IPS-20b (cell line): Measurements from ENCODE around the gene PRTG.

Experiments
- H3K27ac ChIP-seq: one replicate; pipeline ENCODE4 v1.5.1; 2013; ENCODE audit warnings: low read length
- H3K27me3 ChIP-seq: 2 replicates; pipeline ENCODE4 v1.6.1; 2013; ENCODE audit warnings: mild to moderate bottlenecking, low read length, inconsistent platforms; ENCODE audit not compliant: insufficient read depth
- H3K36me3 ChIP-seq: 2 replicates; pipeline ENCODE4 v1.6.1; 2013; ENCODE audit warnings: low read depth, mild to moderate bottlenecking, inconsistent platforms, low read length, moderate library complexity; ENCODE audit not compliant: insufficient read depth
- H3K4me1 ChIP-seq: 2 replicates; pipeline ENCODE4 v1.6.1; 2013; ENCODE audit warnings: mild to moderate bottlenecking, control low read depth, inconsistent platforms, low read length, moderate library complexity; ENCODE audit not compliant: insufficient read depth
- H3K4me3 ChIP-seq: 2 replicates; pipeline ENCODE4 v1.5.1; 2013; ENCODE audit warnings: mild to moderate bottlenecking, low read length, inconsistent platforms
- H3K9ac ChIP-seq: 2 replicates; pipeline ENCODE4 v1.6.1; 2013; ENCODE audit warnings: low read depth, mild to moderate bottlenecking, inconsistent platforms, low read length, moderate library complexity
- H3K9me3 ChIP-seq: 2 replicates; pipeline ENCODE4 v1.6.1; 2013; ENCODE audit warnings: mild to moderate bottlenecking, low read depth, low read length, inconsistent platforms; ENCODE audit not compliant: insufficient read depth

Gene PRTG

DNA sequence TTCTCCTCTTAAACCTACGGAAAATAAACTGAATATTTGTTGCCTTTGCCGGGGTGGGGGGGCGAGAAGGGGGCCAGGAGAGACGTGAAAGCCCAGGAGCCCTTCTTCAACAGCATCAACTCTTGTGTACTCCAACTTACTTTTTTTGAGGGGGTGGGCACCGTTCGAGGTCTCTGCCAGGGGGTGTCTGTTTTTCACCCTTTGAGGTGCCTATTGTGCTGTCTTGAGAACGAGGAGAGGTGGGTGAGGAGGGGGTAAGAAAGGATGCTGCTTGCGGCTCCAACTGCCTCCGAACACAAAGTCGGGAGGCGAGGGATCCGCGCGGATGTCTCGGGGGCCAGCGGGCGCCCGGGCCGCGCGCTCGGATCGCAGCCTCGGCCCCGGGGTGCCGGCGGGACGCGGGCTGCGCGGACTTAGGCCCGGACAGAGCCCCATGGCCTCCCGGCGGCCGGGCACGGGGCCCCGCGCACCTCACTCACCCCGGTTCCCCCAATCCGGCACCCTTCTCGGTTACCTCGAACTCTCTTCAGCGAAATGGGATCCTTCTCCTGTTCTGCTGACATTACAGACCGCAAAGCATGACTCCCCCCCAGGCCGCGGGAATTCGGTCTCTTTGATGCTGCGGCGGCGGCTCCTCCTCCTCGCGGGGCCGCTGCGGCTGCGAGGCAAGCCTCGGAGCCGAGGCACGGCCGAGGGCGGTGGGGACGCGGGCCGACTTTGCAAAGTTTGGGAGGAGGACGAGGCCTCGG is 155.5 kb downstream of the PRTG start:
- Histone ChIP-seq H3K9me3 (no peaks in the 10 kb centered on the region), H3K9ac (peak overlapping the region; percentile 41; the same call in 1 of the 2 replicates), H3K4me3 (peak overlapping the region; percentile 71), H3K4me1 (no peaks in the 10 kb centered on the region), H3K27ac (no peak overlapping the region), H3K36me3 (no peaks in the 10 kb centered on the region), H3K27me3 (peaks cover 75% of the 10 kb centered on the region)

DNA sequence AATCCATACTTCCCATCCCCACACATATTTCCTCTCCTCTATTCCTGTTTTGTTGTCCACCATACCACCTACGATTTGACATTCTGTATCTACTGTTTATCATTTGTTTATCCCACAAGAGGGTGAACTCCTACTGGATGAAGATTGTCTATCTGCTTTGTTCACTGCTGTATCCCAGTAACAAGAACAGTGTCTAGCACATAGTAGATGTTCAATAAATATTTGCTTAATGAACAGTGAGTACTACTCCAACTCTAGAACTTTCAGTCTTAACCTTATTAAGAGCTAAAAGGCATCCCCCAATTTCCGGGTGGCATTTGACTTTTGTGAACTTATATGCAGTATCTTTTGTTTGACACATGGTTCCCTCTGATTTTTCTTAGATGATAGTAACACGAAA is 156.1 kb downstream of the PRTG start:
- Histone ChIP-seq H3K27me3 (peaks cover 74% of the 10 kb centered on the region), H3K9me3 (no peaks in the 10 kb centered on the region), H3K4me1 (no peaks in the 10 kb centered on the region), H3K4me3 (peak overlapping the region; percentile 71), H3K27ac (no peak overlapping the region), H3K36me3 (no peaks in the 10 kb centered on the region), H3K9ac (no peak overlapping the region)

DNA sequence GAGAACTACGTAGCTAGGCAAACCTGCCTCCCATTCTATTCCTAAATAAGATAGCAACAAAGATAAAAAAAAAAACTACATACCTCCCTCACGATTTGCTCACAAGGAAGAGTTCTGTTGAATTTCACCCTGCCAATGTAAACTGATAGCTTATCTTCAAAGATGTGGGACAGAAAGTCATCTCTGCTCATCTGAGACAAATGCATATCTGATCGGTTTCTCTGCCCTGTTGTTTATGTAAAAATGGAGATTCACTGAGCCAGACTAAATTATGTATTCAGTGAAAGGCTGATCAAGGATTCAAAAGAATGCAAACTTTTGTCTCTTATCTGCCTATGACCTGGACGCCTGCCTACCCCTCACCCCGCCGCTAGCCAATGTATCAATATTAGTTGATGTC is 166.0 kb downstream of the PRTG start:
- Histone ChIP-seq H3K4me3 (no peak overlapping the region), H3K9me3 (no peaks in the 10 kb centered on the region), H3K4me1 (no peaks in the 10 kb centered on the region), H3K36me3 (no peaks in the 10 kb centered on the region), H3K9ac (no peak overlapping the region), H3K27me3 (no peaks in the 10 kb centered on the region), H3K27ac (no peak overlapping the region)

DNA sequence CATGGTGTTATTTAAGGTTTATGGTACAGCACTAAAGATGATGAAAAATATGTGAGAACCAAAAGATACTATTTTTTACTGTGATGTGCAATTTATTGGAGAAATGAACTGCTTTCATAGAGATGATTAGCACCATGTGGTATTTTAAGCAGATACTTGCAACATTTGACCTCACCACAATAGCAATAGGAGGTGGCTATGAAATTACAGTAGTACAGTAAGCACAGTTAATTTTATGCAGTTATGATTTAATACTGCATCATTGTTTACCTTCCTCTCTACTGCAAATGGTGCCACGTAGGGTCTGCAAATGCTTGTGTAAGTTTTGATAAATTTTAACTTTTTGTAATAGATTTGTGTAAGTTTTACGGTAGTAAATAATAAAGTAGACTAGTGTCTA is 168.9 kb downstream of the PRTG start:
- no peaks in the 10 kb centered on the region for H3K4me1 ChIP-seq
- no peaks in the 10 kb centered on the region for H3K27me3 ChIP-seq
- H3K9ac ChIP-seq: no peak overlapping the region
- H3K36me3 ChIP-seq: no peaks in the 10 kb centered on the region
- no peak overlapping the region for H3K27ac ChIP-seq
- no peak overlapping the region for H3K4me3 ChIP-seq
- H3K9me3 ChIP-seq: peaks cover 9% of the 10 kb centered on the region; the same call in 1 of the 2 replicates

DNA sequence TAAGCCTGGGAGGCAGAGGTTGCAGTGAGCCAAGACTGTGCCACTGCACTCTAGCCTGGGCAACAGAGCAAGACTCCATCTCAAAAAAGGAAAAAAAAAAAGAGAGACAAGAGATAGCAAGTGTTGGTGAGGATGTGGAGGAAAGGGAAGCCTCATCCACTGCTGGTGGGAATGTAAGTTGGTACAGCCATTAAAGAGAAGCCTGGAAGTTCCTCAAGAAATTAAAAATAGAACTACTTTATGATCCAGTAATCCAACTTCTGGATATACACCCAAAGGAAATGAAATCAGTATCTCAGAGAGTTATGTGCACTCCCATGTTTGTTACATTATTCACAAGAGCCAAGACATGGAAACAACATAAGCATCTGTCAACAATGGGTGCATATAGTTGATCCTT is 169.7 kb downstream of the PRTG start:
- Histone ChIP-seq H3K27ac (no peak overlapping the region), H3K4me3 (no peak overlapping the region), H3K4me1 (no peaks in the 10 kb centered on the region), H3K9me3 (peaks cover 9% of the 10 kb centered on the region; the same call in 1 of the 2 replicates), H3K9ac (no peak overlapping the region), H3K36me3 (no peaks in the 10 kb centered on the region), H3K27me3 (no peaks in the 10 kb centered on the region)

DNA sequence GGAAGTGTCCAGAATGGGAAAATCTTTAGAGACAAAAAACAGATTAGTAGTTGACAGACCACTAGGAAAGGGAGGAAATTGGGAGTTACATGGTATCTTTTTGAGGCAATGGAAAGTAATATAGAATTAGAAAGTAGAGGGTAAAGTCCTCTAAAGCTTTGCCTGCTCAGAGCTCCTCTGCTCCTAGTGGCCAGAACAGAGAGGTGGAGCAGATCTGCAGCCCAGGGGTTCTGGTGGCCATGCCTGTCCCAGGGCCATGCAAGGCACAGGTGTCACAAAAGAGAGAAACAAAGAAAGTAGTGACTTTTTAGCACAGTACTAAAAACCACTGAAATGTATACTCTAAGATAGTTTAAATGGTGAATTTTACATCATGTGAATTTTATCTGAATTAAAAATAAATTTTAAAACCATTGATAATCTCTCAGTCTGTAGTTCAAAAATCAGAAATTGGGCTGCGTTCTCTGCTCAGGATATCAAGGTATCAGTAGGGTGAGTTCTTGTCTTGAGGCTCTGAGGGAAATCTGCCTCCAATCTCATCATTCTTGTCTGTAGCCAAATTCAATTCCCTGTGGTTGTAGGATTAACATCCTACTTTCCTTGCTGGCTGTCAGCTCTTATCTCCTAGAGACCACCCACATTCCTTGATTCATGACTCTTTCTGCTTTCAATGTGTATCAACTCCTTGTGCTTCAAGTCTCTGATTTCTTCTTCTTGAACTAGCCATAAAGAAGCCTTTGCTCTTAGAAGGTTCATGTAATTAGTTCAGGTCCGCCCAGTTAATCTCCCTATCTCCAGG is 178.4 kb downstream of the PRTG start:
- no peaks in the 10 kb centered on the region for H3K27me3 ChIP-seq
- H3K4me1 ChIP-seq: no peaks in the 10 kb centered on the region
- no peak overlapping the region for H3K9ac ChIP-seq
- H3K27ac ChIP-seq: no peak overlapping the region
- H3K4me3 ChIP-seq: no peak overlapping the region
- H3K36me3 ChIP-seq: no peaks in the 10 kb centered on the region
- H3K9me3 ChIP-seq: no peaks in the 10 kb centered on the region

DNA sequence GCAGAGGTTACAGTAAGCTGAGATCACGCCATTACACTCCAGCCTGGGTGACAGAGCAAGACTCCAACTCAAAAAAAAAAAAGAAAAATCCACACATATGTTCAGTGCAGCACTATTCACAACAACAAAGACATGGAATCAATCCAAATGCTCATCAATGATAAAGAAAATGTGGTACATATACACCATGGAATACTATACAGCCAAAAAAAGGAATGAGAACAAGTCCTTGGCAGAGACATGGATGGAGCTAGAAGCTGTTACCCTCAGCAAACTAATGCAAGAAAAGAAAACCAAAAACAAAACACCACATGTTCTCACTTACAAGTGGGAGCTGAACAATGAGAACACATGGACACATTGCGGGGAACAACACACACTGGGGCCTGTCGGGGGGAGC is 180.4 kb downstream of the PRTG start:
- H3K9me3 ChIP-seq: no peaks in the 10 kb centered on the region
- H3K4me1 ChIP-seq: no peaks in the 10 kb centered on the region
- H3K36me3 ChIP-seq: no peaks in the 10 kb centered on the region
- H3K27ac ChIP-seq: no peak overlapping the region
- H3K9ac ChIP-seq: no peak overlapping the region
- H3K4me3 ChIP-seq: no peak overlapping the region
- H3K27me3 ChIP-seq: no peaks in the 10 kb centered on the region
